Myocyte (in vitro differentiated cells): Measurements from ENCODE around the gene TNRC6B. TPM values are rescaled to one million over a fixed set of nuclear protein-coding genes. Genes with fewer than 3 reads are reported as not detected.
A peak's percentile ranks its signal among the peaks of the same experiment; 100 is the strongest.

Experiments
- DNase-seq: peaks from one replicate; pipeline ENCODE4 v3.0.0-alpha.2; 2012; ENCODE audit warnings: low read depth
- total RNA-seq: library from RNA; depleted of rRNA; stranded (reverse); fragments of >200 nt; gene quantifications from 2 replicates; pipeline ENCODE4 v1.2.3, GENCODE V29; 2014

The TNRC6B gene
- total RNA-seq, 1 donor from 2014 or later: 34.7 TPM

- DNase-seq: no peak
Observed at GRCh38 chr22:40322818-40323447, 145.2 kb downstream of the TNRC6B start.

- no peak for DNase-seq
Observed at GRCh38 chr22:40323681-40324171, 146.0 kb downstream of the TNRC6B start.

- no peak for DNase-seq
Observed at GRCh38 chr22:40324468-40325305, 147.0 kb downstream of the TNRC6B start.

DNA sequence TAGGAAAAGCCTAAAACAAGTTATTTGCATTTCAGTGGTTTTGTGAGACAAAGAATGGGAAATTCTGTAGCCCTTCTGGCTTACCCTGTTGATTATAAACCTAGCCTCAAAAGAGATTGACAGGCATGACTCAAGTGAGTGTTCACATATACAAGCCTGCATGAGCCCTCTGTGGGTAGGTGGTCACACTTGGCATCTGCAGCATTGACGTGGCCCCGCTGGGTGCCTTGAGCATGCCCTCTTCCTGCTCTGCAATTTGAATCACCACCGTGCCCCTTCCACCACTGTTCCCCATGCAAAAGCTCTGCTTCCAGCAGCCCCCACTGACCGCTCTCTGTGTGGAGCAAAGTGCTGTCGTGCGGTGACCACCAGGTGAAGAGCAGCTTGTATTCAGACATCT lies 147.6 kb downstream of the TNRC6B start:
- DNase-seq: no peak

- no peak for DNase-seq
Observed at GRCh38 chr22:40326905-40327735, 149.4 kb downstream of the TNRC6B start.

GRCh38 chr22:40328546-40329456 lies 151.1 kb downstream of the TNRC6B start:
- DNase-seq: no peak

DNA sequence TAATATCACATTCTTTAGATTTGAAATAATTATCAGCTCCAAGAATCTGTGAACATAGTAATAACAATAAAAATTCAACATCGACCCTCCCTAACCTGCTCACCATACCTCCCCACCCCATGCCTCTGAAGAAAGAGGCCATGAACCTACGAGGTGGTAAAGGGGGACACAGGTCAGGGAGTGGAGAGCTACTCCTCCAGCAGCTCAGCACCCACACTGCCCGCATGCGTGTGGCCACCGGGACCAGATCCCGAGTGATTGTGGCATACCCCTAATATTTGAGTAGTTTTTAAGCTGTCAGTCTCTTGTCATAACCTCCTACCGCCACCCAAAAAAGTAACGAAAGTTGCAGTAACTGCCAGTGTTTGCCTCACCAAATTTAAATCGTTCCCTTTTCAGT lies 151.7 kb downstream of the TNRC6B start:
- no peak for DNase-seq

- DNase-seq: no peak
Observed at GRCh38 chr22:40330086-40330485, 152.4 kb downstream of the TNRC6B start.

GRCh38 chr22:40330615-40331014 lies 152.9 kb downstream of the TNRC6B start:
- no peak for DNase-seq

GRCh38 chr22:40331706-40332105 lies 154.0 kb downstream of the TNRC6B start:
- no peak for DNase-seq

GRCh38 chr22:40332319-40332781 lies 154.6 kb downstream of the TNRC6B start:
- DNase-seq: no peak

DNA sequence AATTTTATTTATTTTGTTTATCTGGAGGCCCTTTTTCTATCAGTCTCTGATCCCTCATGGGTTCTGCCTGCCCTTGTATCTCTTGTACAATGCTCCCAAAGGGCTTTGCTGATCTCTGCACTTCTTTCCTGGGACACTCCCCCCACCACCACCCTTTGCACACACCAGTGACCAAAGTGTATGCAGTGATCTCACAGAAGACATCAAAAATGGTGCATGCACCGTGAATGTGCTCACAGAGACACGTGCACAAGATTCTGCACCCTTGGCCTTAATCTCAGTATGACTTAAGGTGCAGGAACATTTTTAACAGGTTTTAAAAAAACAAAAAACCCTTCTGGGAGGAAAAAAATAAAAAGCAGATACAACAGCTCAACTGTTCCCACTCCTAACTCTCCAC lies 156.3 kb downstream of the TNRC6B start:
- no peak for DNase-seq

GRCh38 chr22:40334899-40335298 lies 157.2 kb downstream of the TNRC6B start:
- no peak for DNase-seq

GRCh38 chr22:40335358-40335757 lies 157.6 kb downstream of the TNRC6B start:
- DNase-seq: no peak

DNA sequence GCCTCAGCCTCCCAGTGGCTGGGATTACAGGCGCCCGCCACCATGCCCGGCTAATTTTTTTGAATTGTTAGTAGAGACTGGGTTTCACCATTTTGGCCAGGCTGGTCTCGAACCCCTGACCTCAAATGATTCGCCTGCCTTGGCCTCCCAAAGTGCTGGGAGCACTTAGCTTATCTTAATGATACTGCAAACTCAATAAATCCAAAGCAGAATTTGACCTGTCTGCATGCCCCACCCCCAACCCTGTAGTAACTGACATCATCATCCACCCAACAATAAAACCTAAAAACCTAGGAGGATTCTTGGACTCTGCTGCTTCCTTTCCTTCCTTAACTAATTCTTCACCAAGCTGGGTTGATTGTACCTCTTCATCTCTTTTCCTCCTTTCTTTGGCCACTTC lies 162.3 kb downstream of the TNRC6B start:
- no peak for DNase-seq

- no peak for DNase-seq
Observed at GRCh38 chr22:40341604-40342003, 163.9 kb downstream of the TNRC6B start.

DNA sequence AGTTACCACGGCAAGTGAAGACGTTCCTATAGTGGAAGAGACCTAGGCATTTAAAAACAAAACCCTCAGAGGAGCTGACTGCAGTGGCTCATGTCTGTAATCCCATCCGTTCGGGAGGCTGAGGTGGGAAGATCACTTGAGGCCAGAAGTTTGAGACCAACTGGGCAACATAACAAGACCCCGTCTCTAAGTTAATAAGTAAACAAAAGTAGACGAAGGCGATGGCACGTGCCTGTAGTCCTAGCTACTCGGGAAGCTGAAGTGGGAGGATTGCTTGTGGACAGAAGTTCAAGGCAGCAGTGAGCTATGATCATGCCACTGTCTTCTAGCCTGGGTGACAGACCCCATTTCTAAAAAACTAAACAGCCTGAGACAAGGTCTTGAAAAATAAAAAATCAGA lies 164.8 kb downstream of the TNRC6B start:
- no peak for DNase-seq

- peak; percentile 28 for DNase-seq
Observed at GRCh38 chr22:40345271-40345670, 167.5 kb downstream of the TNRC6B start.

GRCh38 chr22:40345815-40346184 lies 168.1 kb downstream of the TNRC6B start:
- DNase-seq: no peak
